Measurements from ENCODE around the gene PYCR2.
"Not testable (repeated sequence)": the region's sequence is repeated elsewhere in the genome, so short reads cannot be mapped to it uniquely, and the experiment has no call there.

PYCR2 gene

DNA sequence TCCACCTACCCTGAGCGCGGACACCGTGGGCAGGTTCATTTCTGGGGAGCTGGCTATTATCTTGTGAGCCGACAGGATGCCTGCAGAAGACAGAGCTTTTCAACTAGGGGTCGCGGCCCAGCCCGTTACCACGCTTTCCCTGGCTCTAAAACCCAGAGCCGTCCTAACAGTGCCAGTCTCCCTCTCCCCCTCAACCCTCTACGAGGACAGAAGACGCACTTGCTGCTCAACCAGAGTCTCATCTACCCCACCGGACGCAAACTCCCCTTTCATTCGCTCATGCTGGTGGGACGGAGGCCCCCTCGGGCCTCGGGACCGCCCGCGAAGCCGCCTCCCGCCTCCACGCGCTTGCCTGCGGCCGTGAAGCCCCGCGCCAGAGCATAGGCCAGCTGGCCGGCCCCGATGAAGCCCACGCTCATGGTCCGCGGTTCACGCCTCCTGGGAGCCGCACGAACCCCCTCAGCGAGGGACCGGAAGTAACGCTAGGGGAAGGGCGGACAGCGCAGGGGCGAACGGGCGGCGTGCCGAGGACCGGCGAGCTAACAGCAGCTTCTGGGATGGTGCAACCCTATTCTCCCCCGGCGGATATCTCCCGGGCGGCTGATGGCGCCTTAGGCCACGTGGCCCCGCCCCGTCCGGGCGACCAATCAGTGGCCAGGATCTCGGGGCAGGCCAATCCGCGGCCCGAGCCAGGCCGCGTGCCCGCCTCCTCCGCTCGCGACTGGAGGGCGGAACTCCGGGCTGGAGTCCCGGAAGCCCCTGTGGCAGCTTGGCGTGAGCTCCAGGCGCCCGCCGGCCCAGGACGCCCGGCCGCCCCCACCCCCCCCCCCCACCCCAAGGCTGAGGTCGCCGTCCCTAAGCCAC is at the start of gene PYCR2:
PYCR2 (minus strand) TSS at position 559 of the 864 bp plus-strand sequence; CDS start at position 419, 140 bp downstream.
- DNase-seq: peak; percentile 89 to 98 (median 97)

DNA sequence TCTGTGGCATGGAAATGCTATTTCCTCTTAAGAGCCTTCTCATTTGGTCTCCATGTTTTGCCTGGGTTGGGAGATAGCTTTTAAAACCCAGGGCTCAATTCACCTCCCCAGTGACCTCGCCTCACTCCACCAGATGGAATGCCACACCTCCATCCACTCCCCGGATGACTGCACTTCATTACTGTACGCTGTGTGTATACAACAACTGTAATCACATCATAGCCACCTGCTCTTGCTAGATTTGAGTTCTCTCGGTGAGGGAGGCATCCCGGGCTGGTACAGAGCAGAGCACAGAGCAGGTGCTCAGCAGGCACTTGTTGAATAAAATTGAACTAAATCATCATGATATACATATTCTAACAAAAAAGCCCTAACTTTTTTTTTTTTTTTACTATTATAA is 49.1 kb upstream of the PYCR2 start:
- peak; percentile 43 to 76 (median 67) for DNase-seq

GRCh38 chr1:225972344-225973152 is 48.5 kb upstream of the PYCR2 start:
- DNase-seq: no peak

GRCh38 chr1:225970592-225971157 is 46.6 kb upstream of the PYCR2 start:
- DNase-seq: not testable (repeated sequence)

DNA sequence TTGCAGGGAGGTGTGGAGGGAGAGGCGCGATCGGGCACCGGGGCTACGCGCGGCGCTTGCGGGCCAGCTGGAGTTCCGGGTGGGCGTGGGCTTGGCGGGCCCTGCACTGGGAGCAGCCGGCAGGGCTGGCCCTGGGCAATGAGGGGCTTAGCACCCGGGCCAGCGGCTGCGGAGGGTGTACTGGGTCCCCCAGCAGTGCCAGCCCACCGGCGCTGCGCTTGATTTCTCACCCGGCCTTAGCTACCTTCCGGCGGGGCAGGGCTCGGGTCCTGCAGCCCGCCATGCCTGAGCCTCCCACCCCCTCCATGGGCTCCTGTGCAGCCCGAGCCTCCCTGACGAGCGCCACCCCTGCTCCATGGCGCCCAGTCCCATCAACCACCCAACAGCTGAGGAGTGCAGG is 45.7 kb upstream of the PYCR2 start:
- DNase-seq: not testable (repeated sequence)

DNA sequence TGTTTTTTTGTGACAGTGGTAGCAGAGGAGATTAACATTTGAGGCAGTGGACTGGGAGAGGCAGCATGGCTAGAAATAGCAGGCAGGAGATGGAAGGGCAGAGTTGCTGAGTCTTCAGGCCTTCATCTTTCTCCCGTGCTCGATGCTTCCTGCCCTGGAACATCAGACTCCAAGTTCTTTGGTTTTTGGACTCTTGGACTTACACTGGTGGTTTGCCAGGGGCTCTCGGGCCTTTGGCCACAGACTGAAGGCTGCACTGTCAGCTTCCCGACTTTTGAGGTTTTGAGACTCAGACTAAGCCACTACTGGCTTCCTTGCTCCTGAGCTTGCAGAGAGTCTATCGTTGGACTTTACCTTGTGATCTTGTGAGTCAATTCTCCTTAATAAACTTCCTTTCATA is 41.2 kb upstream of the PYCR2 start:
- DNase-seq: no peak

- no peak for DNase-seq
These were observed 39.9 kb upstream of the PYCR2 start for GRCh38 chr1:225963735-225964530.

DNA sequence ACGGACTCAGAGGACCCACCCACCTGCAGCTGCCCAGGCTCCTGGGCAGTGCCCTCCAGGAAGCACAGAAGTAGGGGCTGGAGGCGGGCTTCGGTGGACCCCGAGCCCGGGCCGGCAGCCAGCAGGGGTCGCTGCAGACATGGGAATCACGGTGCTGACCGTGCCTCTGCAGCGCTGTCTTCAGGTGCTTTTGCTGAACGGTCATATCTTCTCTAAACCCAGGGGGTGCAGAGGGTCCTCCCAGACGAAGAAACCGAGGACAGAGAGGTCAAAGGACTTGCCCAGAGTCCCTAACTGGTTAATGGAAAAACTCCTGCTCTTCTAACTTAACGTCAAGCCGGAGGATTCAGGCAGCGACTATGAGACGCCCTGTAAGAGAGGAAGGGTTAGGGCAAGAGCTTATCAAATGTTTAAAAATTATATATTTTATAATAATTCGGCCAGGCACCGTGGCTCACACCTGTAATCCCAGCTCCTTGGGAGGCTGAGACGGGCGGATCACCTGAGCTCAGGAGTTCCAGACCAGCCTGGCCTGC is 38.5 kb upstream of the PYCR2 start:
- peak in 1 of 3 experiments; percentile 26 for DNase-seq

GRCh38 chr1:225961659-225962439 is 37.8 kb upstream of the PYCR2 start:
- no peak for DNase-seq

- DNase-seq: no peak
These were observed 34.0 kb upstream of the PYCR2 start for GRCh38 chr1:225958041-225958440.

- DNase-seq: no peak
These were observed 30.7 kb upstream of the PYCR2 start for GRCh38 chr1:225954753-225955152.

GRCh38 chr1:225953315-225953714 is 29.3 kb upstream of the PYCR2 start:
- no peak for DNase-seq

DNA sequence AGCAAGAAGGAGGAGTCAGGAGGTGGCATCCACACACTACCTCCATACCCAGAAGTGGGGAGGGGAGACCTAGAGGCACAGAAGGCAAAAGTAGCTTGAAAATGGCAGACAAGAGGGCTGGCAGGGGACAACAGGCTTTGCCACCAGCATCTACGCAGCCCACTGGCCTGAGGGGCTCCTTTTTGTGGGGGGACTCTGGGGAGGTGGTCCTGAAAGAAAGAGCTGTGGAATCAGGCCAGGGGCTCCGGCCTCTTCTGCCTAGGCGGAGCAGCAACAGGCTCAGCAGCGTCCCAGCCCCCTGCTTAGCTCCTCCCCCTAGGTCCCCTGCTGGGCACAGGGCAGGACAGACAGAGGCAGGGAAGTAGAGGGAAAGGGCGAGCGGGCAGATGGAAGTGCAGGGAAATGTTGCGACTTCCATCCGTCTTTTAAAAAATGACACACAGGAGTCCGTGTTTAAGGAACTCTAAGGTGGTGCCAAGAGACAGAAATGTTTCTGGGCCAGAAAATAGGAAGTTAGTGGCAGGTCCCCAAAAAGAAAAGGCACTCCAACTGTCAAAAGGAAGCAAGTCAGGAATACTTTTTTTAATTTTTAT is 27.0 kb upstream of the PYCR2 start:
- no peak for DNase-seq

GRCh38 chr1:225949041-225949440 is 25.0 kb upstream of the PYCR2 start:
- no peak for DNase-seq

GRCh38 chr1:225946803-225947202 is 22.8 kb upstream of the PYCR2 start:
- DNase-seq: no peak

DNA sequence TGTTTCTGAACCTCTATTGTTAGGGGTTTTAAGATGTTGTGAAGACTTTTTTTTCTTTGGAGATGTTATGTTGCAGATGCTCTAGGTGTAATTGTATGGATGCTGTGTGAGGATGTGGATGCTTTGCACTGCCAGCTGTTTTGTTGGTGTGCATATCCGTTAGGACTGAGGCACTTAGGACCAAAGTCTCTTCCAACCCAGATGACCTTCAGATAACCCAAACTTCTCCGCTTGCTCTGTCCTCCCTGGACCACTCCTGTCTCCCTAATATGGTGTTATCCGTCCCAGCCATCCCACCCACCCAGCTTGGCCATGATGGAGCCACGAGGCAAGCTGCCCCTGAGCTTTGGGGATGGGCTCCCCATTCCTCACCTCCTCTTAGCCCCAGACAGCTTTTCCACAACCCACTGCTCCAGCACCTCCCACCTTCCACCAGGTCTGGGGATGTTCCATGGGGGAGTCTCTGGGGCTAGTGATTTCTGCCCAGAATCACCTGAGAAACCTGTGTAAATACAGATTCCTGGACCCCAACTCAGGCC is 22.1 kb upstream of the PYCR2 start:
- DNase-seq: no peak

DNA sequence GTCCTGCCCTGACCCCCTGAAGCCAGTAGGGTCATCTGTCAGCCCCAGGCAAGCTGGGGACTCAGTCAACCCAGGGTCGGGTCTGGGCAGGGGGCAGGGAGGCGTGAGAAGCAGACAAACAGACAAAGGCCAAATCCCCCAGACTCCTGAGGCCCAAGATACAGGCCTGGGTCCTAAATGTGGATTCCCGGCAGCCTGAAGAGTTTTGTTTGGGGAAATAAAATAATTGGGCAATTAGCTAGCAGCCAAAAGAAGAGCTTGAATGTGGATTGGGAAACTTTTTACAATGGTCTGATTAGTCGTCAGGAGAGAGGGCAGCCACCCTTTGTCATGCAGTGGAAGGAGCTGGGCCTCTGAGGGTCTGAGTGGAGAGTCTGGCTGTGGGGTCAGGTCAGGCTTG is 21.5 kb upstream of the PYCR2 start:
- no peak for DNase-seq

DNA sequence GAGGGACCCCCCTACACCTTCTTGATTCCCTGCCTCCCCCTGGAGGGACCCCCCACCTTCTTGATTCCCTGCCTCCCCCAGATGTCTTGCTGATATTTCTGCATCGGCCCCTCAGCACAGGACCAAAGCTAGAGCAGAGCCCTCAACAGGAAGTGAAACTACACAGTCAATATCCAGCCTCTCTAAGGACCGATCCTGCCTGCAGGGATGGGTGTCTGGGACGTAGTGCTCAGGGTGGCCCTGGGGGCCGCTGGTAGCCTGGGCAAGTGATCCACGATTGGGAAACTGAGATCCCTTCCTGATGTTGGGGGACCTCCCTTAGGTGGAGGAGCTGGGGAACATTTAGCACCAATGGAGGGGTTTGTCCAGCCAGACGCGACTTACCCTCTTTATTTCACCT is 20.9 kb upstream of the PYCR2 start:
- DNase-seq: no peak

GRCh38 chr1:225944387-225944786 is 20.3 kb upstream of the PYCR2 start:
- DNase-seq: no peak

DNA sequence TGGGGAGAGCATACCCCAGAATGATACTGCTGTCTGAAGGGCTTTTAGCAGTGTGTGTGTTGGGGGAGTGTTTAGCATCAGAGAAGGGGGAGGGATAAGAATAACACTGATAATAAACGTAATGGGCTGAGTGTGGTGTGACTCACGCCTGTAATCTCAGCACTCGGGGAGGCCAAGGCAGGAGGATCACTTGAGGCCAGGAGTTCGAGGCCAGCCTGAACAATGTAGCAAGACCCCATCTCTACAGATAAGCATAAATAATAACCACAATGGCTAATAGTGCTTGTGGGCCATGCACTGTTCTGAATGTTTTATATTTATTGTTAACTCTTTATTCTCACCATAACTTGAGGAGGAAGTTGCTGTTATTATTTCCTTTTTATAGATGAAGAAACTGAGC is 19.5 kb upstream of the PYCR2 start:
- no peak for DNase-seq

- peak in 2 of 3 experiments; percentile 4 to 49 for DNase-seq
These were observed 18.5 kb upstream of the PYCR2 start for GRCh38 chr1:225942574-225942973.

All from NCI-H1417 (cell line).